T-helper 2 cell treated with Interferon-gamma antibody and Interleukin-4, amounts not matched to agents 100 ng/mL and 5 ng/mL, for 36 hours (primary cell): ENCODE data around the gene PIEZO2. TPM values are rescaled to one million over a fixed set of nuclear protein-coding genes. Genes with fewer than 3 reads are reported as not detected.
"Not testable (repeated sequence)": the region's sequence is repeated elsewhere in the genome, so short reads cannot be mapped to it uniquely, and the experiment has no call there.

Source experiments
- intact Hi-C: fragments of 100-400 bp; cut with micrococcal nuclease; formaldehyde crosslinking; loops from one replicate; pipeline ENCODE4 v1.15.1; 2023
- total RNA-seq: library from RNA; stranded (reverse); gene quantifications from 2 replicates; pipeline ENCODE4 v1.2.3, GENCODE V29; 2022

PIEZO2 gene
- total RNA-seq, 1 donor from 2014 or later = not detected

DNA sequence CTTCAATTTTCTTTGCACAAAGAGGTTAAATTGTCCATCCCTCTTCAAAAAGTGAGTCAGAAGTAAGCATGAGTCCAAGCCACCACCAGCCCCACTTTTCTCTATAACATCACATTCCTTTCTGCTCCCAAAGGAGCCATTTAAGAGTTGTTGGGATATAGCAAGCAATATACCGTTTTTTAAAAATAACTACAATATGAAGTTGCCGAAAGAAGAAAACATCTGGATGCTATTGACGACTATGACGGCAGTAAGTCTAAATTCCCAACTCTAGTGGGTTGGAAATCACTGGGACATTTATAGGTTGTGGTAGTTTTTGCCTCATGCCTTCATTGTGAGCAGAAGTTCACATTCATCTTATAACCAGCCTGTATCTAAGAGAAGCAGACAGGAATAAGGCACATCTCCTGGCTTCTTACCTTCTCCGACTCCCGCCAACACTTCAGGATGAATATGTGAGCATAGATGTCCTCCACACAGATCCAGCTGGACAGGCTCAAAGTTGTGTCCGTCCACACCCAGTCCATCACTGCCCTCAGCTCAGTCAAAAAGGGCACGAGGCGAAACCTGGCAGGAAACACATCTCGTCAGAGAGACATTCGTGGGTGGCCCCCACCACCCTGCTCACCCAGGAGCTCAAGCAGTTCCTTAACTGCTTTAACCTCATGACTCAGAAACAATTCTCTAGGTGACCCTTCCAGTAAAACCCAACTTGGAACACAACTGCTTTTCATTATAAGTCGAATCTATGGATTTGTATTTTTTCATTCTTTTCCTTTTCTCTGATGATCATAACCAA is 459.9 kb downstream of the PIEZO2 start:
- intact Hi-C loops = no loop called here

- intact Hi-C loops = no loop called here
Observed at GRCh38 chr18:10688766-10689165, 460.6 kb downstream of the PIEZO2 start.

- intact Hi-C loops = no loop called here
Observed at GRCh38 chr18:10687161-10687925, 462.0 kb downstream of the PIEZO2 start.

- intact Hi-C loops = no loop called here
Observed at GRCh38 chr18:10686308-10686707, 463.1 kb downstream of the PIEZO2 start.

DNA sequence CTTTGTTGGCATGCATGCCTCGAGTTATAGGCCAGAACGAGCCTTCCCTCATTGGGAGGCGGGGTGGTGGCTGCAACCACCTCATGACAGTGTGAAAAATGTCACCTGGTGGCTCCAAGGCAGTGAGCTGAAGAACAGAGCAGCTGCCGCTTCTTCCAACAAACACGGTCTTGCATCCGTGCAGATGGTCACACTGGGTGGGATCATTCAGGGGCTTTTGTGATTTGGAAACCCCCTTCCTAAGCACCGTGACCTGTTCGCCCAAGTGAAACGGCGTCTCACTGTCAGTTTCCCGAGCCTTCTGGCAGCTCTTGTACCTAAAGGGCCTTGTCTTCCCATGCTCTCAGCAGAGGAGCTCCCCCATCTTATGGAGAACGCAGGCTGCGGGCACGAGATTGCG is 463.9 kb downstream of the PIEZO2 start:
- intact Hi-C loops = no loop called here

DNA sequence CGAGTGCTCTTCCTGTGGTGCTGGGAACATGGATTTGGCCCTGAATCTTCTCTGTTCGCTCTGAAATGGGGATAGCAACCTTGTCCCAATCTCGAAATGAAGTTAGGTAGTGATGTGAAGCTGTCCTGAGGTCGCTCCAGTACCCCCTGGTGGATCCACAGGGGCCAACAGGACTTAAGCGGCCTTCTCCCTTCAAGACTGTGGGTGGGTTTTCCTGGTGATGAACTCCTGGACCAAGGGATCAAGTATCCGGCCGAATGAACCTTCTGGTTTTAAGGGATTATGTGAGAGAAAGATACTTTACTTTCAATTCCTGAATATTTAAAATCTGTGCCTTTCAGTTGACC is 467.0 kb downstream of the PIEZO2 start:
- intact Hi-C loops = no loop called here

- intact Hi-C loops = no loop called here
Observed at GRCh38 chr18:10681581-10682367, 467.6 kb downstream of the PIEZO2 start.

- intact Hi-C loops = no loop called here
Observed at GRCh38 chr18:10680271-10680596, 469.1 kb downstream of the PIEZO2 start.

DNA sequence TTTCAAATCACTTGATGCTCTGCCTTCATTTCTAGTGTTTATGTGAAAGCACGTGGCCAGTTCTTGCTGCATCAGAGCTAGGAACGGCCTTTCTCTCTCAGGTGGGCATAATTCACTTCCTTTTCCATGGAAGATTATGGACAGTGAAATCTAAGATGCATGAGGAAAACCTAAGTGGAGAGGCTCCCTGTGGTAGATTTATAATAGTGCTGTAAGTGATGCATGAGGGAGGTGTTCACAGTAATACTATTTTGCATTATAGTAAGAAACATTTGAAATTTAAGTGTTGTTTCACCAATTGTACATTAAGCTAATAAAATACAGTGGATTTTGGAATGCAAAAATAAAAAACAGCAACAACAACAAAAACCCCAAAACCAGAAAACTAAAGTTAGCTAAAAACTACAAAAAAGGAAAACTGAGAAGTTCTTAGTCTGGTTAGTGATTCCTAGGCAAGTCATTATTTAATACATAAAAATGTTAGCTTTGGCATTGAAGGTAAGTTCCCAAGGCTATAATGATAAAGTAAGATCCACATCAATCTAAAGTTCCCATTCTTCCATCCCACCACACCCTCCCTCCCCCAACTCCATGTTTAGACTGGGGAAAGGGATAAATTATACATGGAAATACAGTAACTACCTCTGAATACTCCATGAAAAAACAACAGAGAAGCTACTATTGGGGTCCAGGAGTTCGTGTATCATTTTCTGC is 469.7 kb downstream of the PIEZO2 start:
- intact Hi-C loops = no loop called here

GRCh38 chr18:10671441-10671840 is 477.9 kb downstream of the PIEZO2 start:
- intact Hi-C loops = no loop called here

GRCh38 chr18:10670856-10671255 is 478.5 kb downstream of the PIEZO2 start:
- intact Hi-C loops = no loop called here

GRCh38 chr18:10669441-10670100 is 479.8 kb downstream of the PIEZO2 start:
- intact Hi-C loops = no loop called here

- intact Hi-C loops = no loop called here
Observed at GRCh38 chr18:10663750-10664149, 485.6 kb downstream of the PIEZO2 start.

DNA sequence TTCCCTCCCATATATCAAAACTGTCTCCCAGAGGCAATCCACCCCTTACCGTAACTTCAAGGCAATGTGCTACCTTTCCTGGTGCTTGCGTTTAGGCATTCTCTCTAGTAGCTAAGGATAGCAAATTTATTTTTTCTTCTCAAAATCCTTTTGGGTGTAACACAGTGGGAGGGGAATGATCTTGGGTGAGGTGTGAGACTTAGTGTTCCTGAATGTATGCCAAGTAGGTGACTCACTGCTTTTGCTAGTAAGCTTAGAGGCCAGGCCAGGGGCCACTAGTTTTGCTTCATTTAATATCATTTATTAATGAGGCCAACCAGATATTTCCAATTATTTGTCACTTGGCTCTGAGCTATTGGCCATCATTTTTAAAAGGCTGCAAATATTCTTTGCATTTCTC is 488.1 kb downstream of the PIEZO2 start:
- intact Hi-C loops = no loop called here

DNA sequence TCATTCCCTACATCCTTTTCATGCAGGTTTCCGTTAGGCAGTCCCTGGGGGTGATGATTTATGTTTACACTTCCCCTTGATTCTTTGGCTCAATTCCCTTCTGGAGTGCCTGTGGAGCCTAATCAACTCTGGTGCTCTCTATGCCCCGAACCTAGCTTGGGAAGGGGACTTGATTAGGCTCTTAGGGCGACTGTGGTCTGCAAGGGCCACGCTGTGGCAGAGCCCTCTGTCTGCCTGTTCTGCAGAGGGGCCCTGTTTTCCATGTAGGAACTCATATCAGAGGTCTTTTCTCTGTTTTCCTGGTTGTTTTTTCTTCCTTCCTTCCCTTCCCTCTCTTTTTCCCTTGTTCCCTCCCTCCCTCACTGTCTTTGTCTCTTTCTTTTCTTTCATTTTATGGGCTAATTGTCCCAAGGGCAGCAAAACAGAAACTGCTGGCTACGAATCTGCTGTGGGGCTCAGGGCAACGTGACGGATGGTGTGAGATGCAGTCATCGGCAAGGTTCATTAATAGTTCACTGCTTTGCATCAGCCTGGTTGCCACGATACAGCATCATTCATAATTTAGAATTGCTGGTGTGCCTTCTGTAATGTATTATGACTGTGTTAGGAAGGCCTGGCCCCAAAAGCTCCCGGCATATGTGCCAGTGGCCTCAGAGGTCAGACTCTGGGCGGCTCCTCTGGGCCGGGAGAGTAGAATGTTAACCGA is 489.0 kb downstream of the PIEZO2 start:
- intact Hi-C loops = no loop called here

- intact Hi-C loops = no loop called here
Observed at GRCh38 chr18:10659594-10659993, 489.8 kb downstream of the PIEZO2 start.

DNA sequence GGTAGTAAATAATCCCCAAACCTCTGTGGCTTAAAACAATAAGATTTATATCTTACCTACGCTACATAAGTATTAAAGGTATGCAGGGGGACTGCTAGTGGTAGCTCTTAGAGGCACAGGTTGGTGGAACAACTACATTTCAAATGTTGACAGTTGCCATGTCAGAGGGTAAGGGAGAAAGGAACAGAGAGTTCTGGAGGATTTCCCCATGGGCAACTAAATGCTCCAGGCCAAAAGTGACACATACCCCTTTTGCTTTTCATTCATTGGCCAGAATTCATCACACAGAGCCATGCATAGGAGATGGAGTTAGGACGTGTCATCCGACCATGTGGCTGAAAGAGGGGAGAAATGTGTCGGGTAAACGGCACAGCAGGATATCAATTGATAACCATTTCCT is 490.4 kb downstream of the PIEZO2 start:
- intact Hi-C loops = no loop called here

- intact Hi-C loops = not testable (repeated sequence)
Observed at GRCh38 chr18:10644003-10644402, 505.4 kb downstream of the PIEZO2 start.

DNA sequence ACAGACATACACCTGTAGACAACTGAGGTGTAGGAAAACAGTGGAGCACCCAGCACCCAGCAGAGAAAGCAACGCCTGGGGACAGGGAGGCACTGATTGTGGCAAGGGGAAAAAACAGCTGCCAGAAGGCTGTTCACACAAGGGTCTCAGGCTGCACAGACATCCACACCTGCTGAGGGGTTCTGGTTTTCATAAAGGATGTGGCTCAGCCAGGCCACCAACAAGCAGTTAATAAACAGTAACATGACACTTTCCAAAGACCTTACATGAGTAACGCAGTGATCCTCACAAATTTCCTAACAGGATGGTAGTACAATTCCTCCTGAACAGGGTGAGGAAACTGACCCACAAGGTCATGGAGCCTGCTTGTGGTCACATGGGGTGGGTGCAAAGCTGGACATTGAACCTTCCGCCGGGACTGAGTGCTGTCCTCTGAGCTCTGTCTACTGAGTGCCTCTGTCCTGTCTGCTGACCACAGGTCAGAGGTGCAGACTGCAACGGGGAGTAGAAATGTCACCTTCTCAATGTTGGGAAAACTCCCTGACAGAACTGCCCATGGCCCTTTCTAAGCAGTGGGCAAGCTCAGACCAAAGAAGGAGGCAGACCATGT is 506.3 kb downstream of the PIEZO2 start:
- intact Hi-C loops = not testable (repeated sequence)

- intact Hi-C loops = not testable (repeated sequence)
Observed at GRCh38 chr18:10638539-10638885, 510.9 kb downstream of the PIEZO2 start.
